PC-3 (cell line): ENCODE measurements around the gene NCS1. TPM values are rescaled to one million over a fixed set of nuclear protein-coding genes. Genes with fewer than 3 reads are reported as not detected.
A peak's percentile ranks its signal among the peaks of the same experiment; 100 is the strongest.

Source experiments
- ATAC-seq: fragments of 200-7000 bp; cut with Tn5 transposase; 2 replicates; pipeline ENCODE4 v1.9.1; 2020; ENCODE audit warnings: mild to moderate bottlenecking, moderate library complexity
- BruUV-seq: library from RNA; stranded (reverse); fragments of 400-500 nt; replicated peaks from 2 replicates; lab custom pipeline; 2021; lab: Mats Ljungman, UMichigan
- CTCF ChIA-PET: fragments of 300-600 bp; sonication (Branson Sonifier 250); formaldehyde crosslinking; loops from one replicate; lab custom pipeline; 2022; ENCODE audit warnings: antibody characterized with exemption; lab: Charles Lee
- POLR2A ChIA-PET: fragments of 300-600 bp; sonication (Branson Sonifier 250); formaldehyde crosslinking; loops from one replicate; lab custom pipeline; 2022; ENCODE audit warnings: antibody characterized with exemption; ENCODE audit not compliant: unreplicated experiment; lab: Charles Lee
- DNase-seq: peaks from one replicate; pipeline ENCODE4 v3.0.0-alpha.2; 2015
- H2AFZ ChIP-seq: fragments of 300-600 bp; sonication (generic); 2 replicates; pipeline ENCODE4 v1.6.0; 2016; ENCODE audit warnings: antibody characterized with exemption, low read length
- H3F3A ChIP-seq: fragments of 300-600 bp; sonication (generic); one replicate; pipeline ENCODE4 v1.6.0; 2017; ENCODE audit warnings: antibody characterized with exemption, low read length, control low read depth, mild to moderate bottlenecking; ENCODE audit not compliant: unreplicated experiment
- H3K27ac ChIP-seq: fragments of 300-600 bp; sonication (generic); 2 replicates; pipeline ENCODE4 v1.5.1; 2016; ENCODE audit warnings: mild to moderate bottlenecking, low read length
- H3K27me3 ChIP-seq: fragments of 300-600 bp; sonication (generic); 2 replicates; pipeline ENCODE4 v1.6.1; 2016; ENCODE audit warnings: low read length, mixed read lengths
- H3K36me3 ChIP-seq: fragments of 300-600 bp; sonication (generic); 2 replicates; pipeline ENCODE4 v1.6.1; 2016; ENCODE audit warnings: low read depth, mixed run types, low read length, mixed read lengths
- H3K4me1 ChIP-seq: fragments of 300-600 bp; sonication (generic); 2 replicates; pipeline ENCODE4 v1.5.1; 2016; ENCODE audit warnings: low read length; ENCODE audit not compliant: insufficient read depth
- H3K4me2 ChIP-seq: fragments of 300-600 bp; sonication (generic); 2 replicates; pipeline ENCODE4 v1.6.0; 2016; ENCODE audit warnings: low read length
- H3K4me3 ChIP-seq: fragments of 300-600 bp; sonication (generic); 2 replicates; pipeline ENCODE4 v1.5.1; 2016; ENCODE audit warnings: mild to moderate bottlenecking, low read length, mixed read lengths
- H3K79me2 ChIP-seq: fragments of 300-600 bp; sonication (generic); 2 replicates; pipeline ENCODE4 v1.6.1; 2017; ENCODE audit warnings: low read length, mixed read lengths
- H3K9ac ChIP-seq: fragments of 300-600 bp; sonication (generic); 2 replicates; pipeline ENCODE4 v1.6.0; 2016; ENCODE audit warnings: mild to moderate bottlenecking, low read length
- H3K9me2 ChIP-seq: fragments of 300-600 bp; sonication (generic); replicated peaks from 2 replicates; pipeline ENCODE4 v1.6.1; 2016; ENCODE audit warnings: mixed run types, low read length, mixed read lengths
- H3K9me3 ChIP-seq: fragments of 300-600 bp; sonication (generic); 2 replicates; pipeline ENCODE4 v1.6.1; 2016; ENCODE audit warnings: low read length, mixed read lengths
- H4K20me1 ChIP-seq: fragments of 300-600 bp; sonication (generic); 2 replicates; pipeline ENCODE4 v1.6.1; 2016; ENCODE audit warnings: low read length, mixed read lengths
- CTCF ChIP-seq: fragments of 300-600 bp; sonication (generic); conservative IDR thresholded peaks from 2 replicates; pipeline ENCODE4 v1.5.1; 2017; ENCODE audit warnings: antibody characterized with exemption, low read depth, mild to moderate bottlenecking, low read length
- EZH2 ChIP-seq: fragments of 300-600 bp; sonication (generic); IDR thresholded peaks from one replicate; pipeline ENCODE4 v1.6.1; 2017; ENCODE audit warnings: antibody characterized with exemption, mild to moderate bottlenecking, low read length; ENCODE audit not compliant: unreplicated experiment
- EZH2phosphoT487 ChIP-seq: fragments of 300-600 bp; sonication (generic); IDR thresholded peaks from 2 replicates; pipeline ENCODE4 v1.6.1; 2018; ENCODE audit warnings: mild to moderate bottlenecking, antibody characterized with exemption, low read length, borderline replicate concordance
- intact Hi-C: fragments of 100-400 bp; cut with micrococcal nuclease; formaldehyde crosslinking; loops from 2 replicates; pipeline ENCODE4 v1.9.0; 2023
- total RNA-seq: library from RNA; depleted of rRNA; stranded (reverse); fragments of >200 nt; gene quantifications from 2 replicates; pipeline ENCODE4 v1.2.3, GENCODE V29; 2014

The NCS1 gene
- total RNA-seq, 1 experiment from 2014 or later = 14.0 TPM

- H3K4me1 ChIP-seq = no peaks in the 10 kb centered on the region
- H3K9me2 ChIP-seq = no peaks in the 10 kb centered on the region
- TF ChIP-seq CTCF (no peak), EZH2phosphoT487 (no peak), EZH2 (no peak)
- no peaks in the 10 kb centered on the region for H3F3A ChIP-seq
- no peak overlapping the region for H3K4me3 ChIP-seq
- intact Hi-C loops = no loop called here
- H3K9ac ChIP-seq = no peak overlapping the region
- no peaks in the 10 kb centered on the region for H3K9me3 ChIP-seq
- BruUV-seq = no TSS peak
- H3K4me2 ChIP-seq = peak overlapping the region; percentile 65; the same call in 1 of the 2 replicates
- CTCF ChIA-PET = no interaction called here
- POLR2A ChIA-PET = interaction anchor here (0.6 kb wide), 1 partner anchor 169 kb away, joined by 4 read pairs; no protein-coding TSS in a partner anchor
- no peaks in the 10 kb centered on the region for H4K20me1 ChIP-seq
- H3K27ac ChIP-seq = no peak overlapping the region
- DNase-seq = no peak
- ATAC-seq = no peak
- no peaks in the 10 kb centered on the region for H3K79me2 ChIP-seq
- no peaks in the 10 kb centered on the region for H3K27me3 ChIP-seq
- H3K36me3 ChIP-seq = no peaks in the 10 kb centered on the region
- H2AFZ ChIP-seq = peak overlapping the region; percentile 76
Observed at GRCh38 chr9:130242270-130243014, 70.2 kb downstream of the NCS1 start.

DNA sequence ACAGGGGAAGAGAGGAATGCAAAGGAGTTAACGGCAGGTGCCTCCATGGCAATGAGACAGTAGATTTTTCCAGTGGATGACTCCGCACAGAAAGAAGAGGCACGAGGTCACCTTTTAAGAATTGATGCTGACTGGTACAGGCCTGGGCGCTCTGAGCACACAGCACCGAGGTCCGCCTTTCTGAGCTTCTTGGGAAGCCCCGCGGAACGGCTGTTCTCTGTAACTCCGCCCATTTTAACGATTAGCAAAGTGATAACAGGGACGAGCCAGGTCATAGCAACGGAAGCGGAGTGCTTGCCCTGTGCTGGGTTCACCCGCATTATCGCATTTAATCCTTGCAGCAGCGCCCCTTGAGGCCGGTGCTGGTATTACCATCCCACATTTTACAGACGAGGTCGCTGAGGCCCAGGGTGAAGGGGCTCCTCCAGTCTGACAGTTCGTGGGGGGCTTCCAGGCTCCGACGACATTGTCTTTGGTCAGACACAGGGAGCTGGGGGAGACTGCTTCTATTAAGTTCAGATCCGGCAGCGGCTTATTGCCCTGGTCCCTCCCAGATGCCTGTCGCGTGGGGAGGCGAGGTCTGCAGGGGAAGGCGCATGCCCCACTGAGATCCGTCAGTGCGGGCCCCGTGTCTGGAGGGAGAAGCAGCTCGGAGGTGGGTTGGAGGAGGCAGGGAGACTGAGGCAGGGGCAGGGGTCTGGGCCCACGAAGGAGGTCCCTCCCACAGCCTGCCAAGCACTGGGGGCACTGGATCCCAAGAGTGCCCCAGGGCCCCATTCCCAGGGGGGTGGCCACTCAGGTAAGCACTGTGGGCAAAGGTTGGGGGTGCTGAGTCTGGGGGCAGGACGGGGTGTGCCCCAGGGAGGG, 71.0 kb downstream of the NCS1 start:
- ChIA-PET POLR2A (interaction anchor here (0.6 kb wide), 1 partner anchor 1331 kb away, joined by 6 read pairs; no protein-coding TSS in a partner anchor), CTCF (no interaction called here)
- H3K27me3 ChIP-seq = no peaks in the 10 kb centered on the region
- peak overlapping the region; percentile 76 for H2AFZ ChIP-seq
- no peaks in the 10 kb centered on the region for H3K79me2 ChIP-seq
- no peaks in the 10 kb centered on the region for H4K20me1 ChIP-seq
- H3K4me3 ChIP-seq = no peak overlapping the region
- intact Hi-C loops = no loop called here
- no peak overlapping the region for H3K9ac ChIP-seq
- H3K4me1 ChIP-seq = no peaks in the 10 kb centered on the region
- ATAC-seq (peak; percentile 78), DNase-seq (peak; percentile 65)
- no peaks in the 10 kb centered on the region for H3K9me2 ChIP-seq
- H3F3A ChIP-seq = no peaks in the 10 kb centered on the region
- no peaks in the 10 kb centered on the region for H3K9me3 ChIP-seq
- H3K4me2 ChIP-seq = peak overlapping the region; percentile 65
- TF ChIP-seq EZH2 (no peak), CTCF (peak; percentile 83), EZH2phosphoT487 (no peak)
- no peak overlapping the region for H3K27ac ChIP-seq
- BruUV-seq = no TSS peak
- no peaks in the 10 kb centered on the region for H3K36me3 ChIP-seq
